Esophagus muscularis mucosa (tissue), 4 donors: ENCODE results near the gene MRPS18B.

Experiments used
- EP300 ChIP-seq: sonication (generic); formaldehyde crosslinking; IDR thresholded peaks from one replicate; pipeline ENCODE4 v1.6.1; 2017; ENCODE audit warnings: antibody characterized with exemption
- POLR2A ChIP-seq: fragments of 450-650 bp; IDR thresholded peaks from one replicate; pipeline ENCODE4 v1.6.1; 2017; ENCODE audit warnings: antibody characterized with exemption, moderate library complexity, mild to moderate bottlenecking, low read depth
- POLR2AphosphoS5 ChIP-seq, 2 donors: sonication (generic); formaldehyde crosslinking; IDR thresholded peaks; one replicate each; pipeline ENCODE4 v1.6.1; 2017; ENCODE audit warnings: antibody characterized with exemption in 2 of 2
- TF ChIP-seq, protein P1 (sequence below), 3 experiments: fragments of 200-600 bp in 2 of 3; fragments of 450-650 bp in 1 of 3; sonication (generic) in 2 of 3; IDR thresholded peaks; one replicate each; pipeline ENCODE4 v1.5.1; 2017 to 2019; ENCODE audit warnings: antibody characterized with exemption in 3 of 3, mild to moderate bottlenecking in 2 of 3, moderate library complexity in 1 of 3

DNA sequence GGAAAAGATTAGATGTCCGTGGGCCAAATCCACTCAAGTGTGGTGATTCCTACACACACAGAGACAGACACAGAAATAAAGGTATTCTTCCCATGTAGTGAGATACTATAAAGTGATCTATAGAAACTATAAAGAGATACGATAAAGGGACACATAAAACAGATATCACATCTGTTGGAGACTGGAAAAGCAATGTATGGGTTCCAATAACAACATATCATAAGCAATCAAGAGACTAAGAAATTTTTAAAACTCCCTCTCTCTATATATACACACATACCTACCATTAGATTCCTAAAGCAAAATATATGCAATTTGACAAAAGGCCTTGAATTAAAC lies 5.8 kb upstream of the MRPS18B start:
- TF ChIP-seq, protein P1, sequence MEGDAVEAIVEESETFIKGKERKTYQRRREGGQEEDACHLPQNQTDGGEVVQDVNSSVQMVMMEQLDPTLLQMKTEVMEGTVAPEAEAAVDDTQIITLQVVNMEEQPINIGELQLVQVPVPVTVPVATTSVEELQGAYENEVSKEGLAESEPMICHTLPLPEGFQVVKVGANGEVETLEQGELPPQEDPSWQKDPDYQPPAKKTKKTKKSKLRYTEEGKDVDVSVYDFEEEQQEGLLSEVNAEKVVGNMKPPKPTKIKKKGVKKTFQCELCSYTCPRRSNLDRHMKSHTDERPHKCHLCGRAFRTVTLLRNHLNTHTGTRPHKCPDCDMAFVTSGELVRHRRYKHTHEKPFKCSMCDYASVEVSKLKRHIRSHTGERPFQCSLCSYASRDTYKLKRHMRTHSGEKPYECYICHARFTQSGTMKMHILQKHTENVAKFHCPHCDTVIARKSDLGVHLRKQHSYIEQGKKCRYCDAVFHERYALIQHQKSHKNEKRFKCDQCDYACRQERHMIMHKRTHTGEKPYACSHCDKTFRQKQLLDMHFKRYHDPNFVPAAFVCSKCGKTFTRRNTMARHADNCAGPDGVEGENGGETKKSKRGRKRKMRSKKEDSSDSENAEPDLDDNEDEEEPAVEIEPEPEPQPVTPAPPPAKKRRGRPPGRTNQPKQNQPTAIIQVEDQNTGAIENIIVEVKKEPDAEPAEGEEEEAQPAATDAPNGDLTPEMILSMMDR (IDR thresholded peaks at IDR 0.05) = no peak
- TF ChIP-seq POLR2A (no peak), EP300 (no peak), POLR2AphosphoS5 (IDR thresholded peaks at IDR 0.05) (no peak)
